Uterus (tissue), 4 donors: ENCODE data around the gene COL4A2. TPM values are rescaled to one million over a fixed set of nuclear protein-coding genes. Genes with fewer than 3 reads are reported as not detected.

Source experiments
- DNase-seq, 2 donors: peaks; one replicate each; pipeline ENCODE4 v3.0.0-alpha.2; 2019 to 2020
- H3K27ac ChIP-seq, 2 donors: fragments of 200-600 bp; sonication (generic); 1 replicate in 1 of 2; 2 replicates in 1 of 2; pipeline ENCODE4 v1.5.1; 2016 to 2018
- H3K27me3 ChIP-seq, 2 donors: fragments of 200-600 bp; sonication (generic); one replicate each; pipeline ENCODE4 v1.5.1; 2018 to 2019; ENCODE audit warnings: control low read depth in 1 of 2
- H3K36me3 ChIP-seq, 2 donors: fragments of 200-600 bp; sonication (generic); one replicate each; pipeline ENCODE4 v1.5.1; 2019; ENCODE audit warnings: control low read depth in 1 of 2
- H3K4me1 ChIP-seq, 2 donors: fragments of 200-600 bp; sonication (generic); one replicate each; pipeline ENCODE4 v1.5.1; 2018 to 2019; ENCODE audit warnings: control low read depth in 1 of 2
- H3K4me3 ChIP-seq, 2 donors: fragments of 200-600 bp; sonication (generic); 1 replicate in 1 of 2; 2 replicates in 1 of 2; pipeline ENCODE4 v1.5.1; 2018 to 2019; ENCODE audit warnings: mild to moderate bottlenecking in 1 of 2
- H3K9me3 ChIP-seq, 2 donors: fragments of 200-600 bp; sonication (generic); one replicate each; pipeline ENCODE4 v1.5.1; 2019; ENCODE audit warnings: control low read depth in 1 of 2
- POLR2A ChIP-seq, 2 donors: fragments of 450-650 bp; IDR thresholded peaks; one replicate each; pipeline ENCODE4 v1.6.1; 2016; ENCODE audit warnings: antibody characterized with exemption in 2 of 2, mild to moderate bottlenecking in 1 of 2, moderate library complexity in 1 of 2
- intact Hi-C: fragments of 100-400 bp; cut with DNase I; formaldehyde crosslinking; loops from one replicate; pipeline ENCODE4 v1.15.1; 2023; ENCODE audit warnings: low total_unique reads
- total RNA-seq, 4 donors: library from RNA; depleted of rRNA in 3 of 4; stranded (reverse); fragments of >200 nt in 3 of 4; gene quantifications; one replicate each; pipeline versions ENCODE4 v1.1.0 to v1.2.4, GENCODE V29; 2014 to 2023
- TF ChIP-seq, protein P1 (sequence below), 4 experiments: fragments of 200-600 bp in 2 of 4; fragments of 450-650 bp in 2 of 4; sonication (generic) in 2 of 4; IDR thresholded peaks; one replicate each; pipeline ENCODE4 v1.5.1; 2016 to 2019; ENCODE audit warnings: antibody characterized with exemption in 4 of 4, mild to moderate bottlenecking in 2 of 4, moderate library complexity in 1 of 4
- donor health status: DM: yes; HTN: yes; CAD: no.

Gene COL4A2
- total RNA-seq, 4 donors from 2014 or later: 157 to 606 (median 284) TPM

DNA sequence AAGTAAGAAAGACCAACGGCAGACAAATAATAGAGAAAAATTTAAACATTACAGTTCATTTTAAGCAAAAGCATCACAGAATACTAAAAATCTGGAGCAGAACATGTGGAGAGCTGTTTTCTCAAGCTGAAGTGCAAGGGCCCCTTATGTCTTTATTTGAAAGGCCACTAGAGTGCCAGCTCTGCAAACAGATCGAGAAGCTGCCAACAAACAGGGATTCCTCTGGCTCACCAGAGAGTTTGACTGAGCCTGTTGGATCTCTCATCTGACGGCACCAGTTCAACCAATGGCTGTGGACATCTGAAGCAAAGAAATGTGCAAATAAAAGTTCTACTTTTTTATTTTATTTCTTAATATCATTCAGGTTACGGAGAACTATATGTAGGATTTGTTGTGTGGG is 119.7 kb downstream of the COL4A2 start:
- Histone ChIP-seq H3K36me3 (no peaks in the 10 kb centered on the region), H3K4me3 (no peak overlapping the region), H3K27ac (no peak overlapping the region), H3K4me1 (no peaks in the 10 kb centered on the region), H3K27me3 (no peaks in the 10 kb centered on the region), H3K9me3 (no peaks in the 10 kb centered on the region)
- intact Hi-C loops: no loop called here
- TF ChIP-seq, protein P1, sequence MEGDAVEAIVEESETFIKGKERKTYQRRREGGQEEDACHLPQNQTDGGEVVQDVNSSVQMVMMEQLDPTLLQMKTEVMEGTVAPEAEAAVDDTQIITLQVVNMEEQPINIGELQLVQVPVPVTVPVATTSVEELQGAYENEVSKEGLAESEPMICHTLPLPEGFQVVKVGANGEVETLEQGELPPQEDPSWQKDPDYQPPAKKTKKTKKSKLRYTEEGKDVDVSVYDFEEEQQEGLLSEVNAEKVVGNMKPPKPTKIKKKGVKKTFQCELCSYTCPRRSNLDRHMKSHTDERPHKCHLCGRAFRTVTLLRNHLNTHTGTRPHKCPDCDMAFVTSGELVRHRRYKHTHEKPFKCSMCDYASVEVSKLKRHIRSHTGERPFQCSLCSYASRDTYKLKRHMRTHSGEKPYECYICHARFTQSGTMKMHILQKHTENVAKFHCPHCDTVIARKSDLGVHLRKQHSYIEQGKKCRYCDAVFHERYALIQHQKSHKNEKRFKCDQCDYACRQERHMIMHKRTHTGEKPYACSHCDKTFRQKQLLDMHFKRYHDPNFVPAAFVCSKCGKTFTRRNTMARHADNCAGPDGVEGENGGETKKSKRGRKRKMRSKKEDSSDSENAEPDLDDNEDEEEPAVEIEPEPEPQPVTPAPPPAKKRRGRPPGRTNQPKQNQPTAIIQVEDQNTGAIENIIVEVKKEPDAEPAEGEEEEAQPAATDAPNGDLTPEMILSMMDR (IDR thresholded peaks at IDR 0.05): no peak
- TF ChIP-seq POLR2A (IDR thresholded peaks at IDR 0.05): no peak
- DNase-seq: no peak

DNA sequence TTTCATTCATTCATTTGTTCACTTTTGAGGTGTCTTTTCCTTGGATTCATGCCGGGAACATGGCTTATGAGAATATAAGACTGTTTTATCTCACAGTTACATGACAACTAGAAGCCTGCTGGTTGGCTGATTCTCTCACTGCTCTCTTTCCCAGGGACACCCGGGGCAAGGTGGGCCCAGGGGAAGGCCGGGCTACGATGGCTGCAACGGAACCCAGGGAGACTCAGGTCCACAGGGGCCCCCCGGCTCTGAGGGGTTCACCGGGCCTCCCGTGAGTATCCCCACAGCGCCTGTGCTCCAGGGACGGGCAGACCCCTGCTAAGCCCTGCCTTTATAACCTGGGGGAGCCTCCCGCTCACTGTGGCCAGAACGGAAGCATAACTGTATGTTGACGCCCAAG is 121.2 kb downstream of the COL4A2 start:
- H3K36me3 ChIP-seq: no peaks in the 10 kb centered on the region
- DNase-seq: no peak
- H3K27ac ChIP-seq: peak overlapping the region in 1 of 2 donors; percentile 23
- no peaks in the 10 kb centered on the region for H3K4me1 ChIP-seq
- TF ChIP-seq, protein P1 (IDR thresholded peaks at IDR 0.05): no peak
- TF ChIP-seq POLR2A (IDR thresholded peaks at IDR 0.05): no peak
- no peaks in the 10 kb centered on the region for H3K27me3 ChIP-seq
- no peak overlapping the region for H3K4me3 ChIP-seq
- intact Hi-C loops: no loop called here
- H3K9me3 ChIP-seq: no peaks in the 10 kb centered on the region

GRCh38 chr13:110430391-110431336 is 123.6 kb downstream of the COL4A2 start:
- Histone ChIP-seq H3K4me3 (no peak overlapping the region), H3K4me1 (no peaks in the 10 kb centered on the region), H3K27me3 (no peaks in the 10 kb centered on the region), H3K9me3 (no peaks in the 10 kb centered on the region), H3K27ac (no peak overlapping the region), H3K36me3 (no peaks in the 10 kb centered on the region)
- intact Hi-C loops: no loop called here
- DNase-seq: no peak
- TF ChIP-seq POLR2A (IDR thresholded peaks at IDR 0.05): no peak
- TF ChIP-seq, protein P1 (IDR thresholded peaks at IDR 0.05): no peak

GRCh38 chr13:110431425-110432294 is 124.6 kb downstream of the COL4A2 start:
- no peaks in the 10 kb centered on the region for H3K9me3 ChIP-seq
- TF ChIP-seq, protein P1 (IDR thresholded peaks at IDR 0.05): no peak
- TF ChIP-seq POLR2A (IDR thresholded peaks at IDR 0.05): no peak
- DNase-seq: no peak
- no peak overlapping the region for H3K4me3 ChIP-seq
- no peaks in the 10 kb centered on the region for H3K36me3 ChIP-seq
- H3K27ac ChIP-seq: peak overlapping the region in 1 of 2 donors; percentile 61
- intact Hi-C loops: no loop called here
- no peaks in the 10 kb centered on the region for H3K27me3 ChIP-seq
- no peaks in the 10 kb centered on the region for H3K4me1 ChIP-seq
